HG03097 (cell line): Measurements from ENCODE around the gene FBXO5.

ENCODE experiments used
- ATAC-seq: cut with Tn5 transposase; IDR thresholded peaks from one replicate; pipeline ENCODE4 v1.9.1; 2021; ENCODE audit not compliant: unreplicated experiment, low FRiP score

FBXO5 gene

GRCh38 chr6:152952866-152953509, 29.9 kb downstream of the FBXO5 start:
- no peak for ATAC-seq

DNA sequence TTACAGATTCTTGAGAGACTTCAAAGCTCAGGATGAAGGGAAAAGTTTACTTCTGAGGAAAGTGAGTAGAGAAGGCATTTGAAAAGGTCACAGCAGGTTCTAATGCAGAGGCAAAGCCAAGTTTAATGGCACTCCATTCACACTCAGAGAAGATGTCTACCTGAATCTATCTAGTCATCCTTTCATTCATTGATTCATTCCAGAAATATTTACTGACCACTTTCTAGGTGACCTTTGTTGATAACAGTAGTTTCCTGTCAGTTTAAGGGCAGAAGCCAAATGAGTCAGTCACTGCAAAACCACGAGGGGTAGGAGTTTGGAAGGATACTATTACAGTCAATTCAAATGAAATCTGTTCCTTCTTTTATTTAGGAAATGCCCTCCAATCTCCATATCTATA, 30.8 kb downstream of the FBXO5 start:
- no peak for ATAC-seq

DNA sequence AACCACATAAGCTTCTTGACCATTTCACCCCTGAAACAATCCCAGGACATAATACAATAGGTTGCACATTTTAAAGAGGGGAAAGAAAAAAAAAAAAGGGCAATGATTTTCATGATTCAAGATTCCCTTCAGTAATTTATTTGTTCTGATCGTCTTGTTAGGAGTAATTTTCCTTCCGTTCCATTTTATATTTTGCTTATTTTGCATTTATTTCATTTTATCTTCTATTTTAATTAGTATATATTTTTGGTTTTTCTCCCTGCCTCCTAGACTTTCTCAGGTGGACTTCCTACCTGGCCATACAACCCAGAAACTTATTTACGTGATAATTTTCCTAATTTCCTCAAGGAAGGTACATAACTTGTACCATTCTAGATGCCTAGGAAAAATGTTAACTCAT, 32.6 kb downstream of the FBXO5 start:
- no peak for ATAC-seq

DNA sequence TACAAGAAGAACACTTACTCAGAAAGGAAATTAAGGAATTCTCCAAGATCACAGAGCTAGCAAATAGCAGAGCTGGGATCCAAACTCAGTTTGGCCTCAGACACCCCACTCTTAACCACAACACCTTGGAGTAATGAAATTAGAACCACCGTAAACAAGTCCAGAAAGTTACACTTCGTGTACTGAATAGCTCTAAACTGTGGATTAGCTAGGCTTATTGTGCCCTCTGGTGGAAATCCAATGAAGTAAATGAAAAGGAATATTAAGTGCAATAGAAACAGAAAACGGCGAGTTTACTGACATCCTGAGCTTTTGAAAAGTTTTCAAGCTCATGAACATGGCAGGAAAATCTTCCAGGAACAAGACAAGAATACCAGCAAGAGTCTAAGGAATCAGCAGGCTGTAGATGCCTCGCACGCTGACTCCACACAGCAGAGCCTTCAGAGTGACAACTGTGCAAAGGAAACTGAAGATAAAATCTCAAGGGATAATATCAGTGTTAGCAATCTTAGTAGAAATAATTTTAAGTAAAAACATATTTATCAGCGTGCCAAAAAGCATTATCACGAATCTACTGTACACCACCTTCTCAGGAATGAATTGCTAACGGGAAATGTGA, 34.6 kb downstream of the FBXO5 start:
- ATAC-seq = peak; percentile 72

DNA sequence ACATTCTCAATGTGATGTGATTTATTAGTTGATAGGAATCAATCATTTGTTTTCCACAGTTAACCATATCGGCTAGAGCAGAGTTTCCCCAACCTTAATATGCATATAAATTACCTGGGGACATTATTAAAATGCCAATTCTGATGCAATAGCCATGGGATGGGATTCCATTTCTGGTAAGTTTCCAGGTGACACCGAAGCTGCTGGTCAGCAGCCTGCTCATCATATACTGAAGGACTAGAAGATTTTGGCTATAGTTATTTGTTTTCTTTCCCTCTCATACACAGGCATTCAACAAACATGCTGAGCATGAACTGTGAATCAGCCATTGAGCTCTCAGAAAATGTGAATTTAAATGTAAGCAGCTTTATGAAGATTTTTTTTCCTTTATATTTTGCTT, 35.8 kb downstream of the FBXO5 start:
- ATAC-seq = no peak

GRCh38 chr6:152946484-152946883, 36.4 kb downstream of the FBXO5 start:
- ATAC-seq = no peak

- ATAC-seq = no peak
Observed at GRCh38 chr6:152943260-152943897, 39.5 kb downstream of the FBXO5 start.

GRCh38 chr6:152942319-152942869, 40.4 kb downstream of the FBXO5 start:
- no peak for ATAC-seq

DNA sequence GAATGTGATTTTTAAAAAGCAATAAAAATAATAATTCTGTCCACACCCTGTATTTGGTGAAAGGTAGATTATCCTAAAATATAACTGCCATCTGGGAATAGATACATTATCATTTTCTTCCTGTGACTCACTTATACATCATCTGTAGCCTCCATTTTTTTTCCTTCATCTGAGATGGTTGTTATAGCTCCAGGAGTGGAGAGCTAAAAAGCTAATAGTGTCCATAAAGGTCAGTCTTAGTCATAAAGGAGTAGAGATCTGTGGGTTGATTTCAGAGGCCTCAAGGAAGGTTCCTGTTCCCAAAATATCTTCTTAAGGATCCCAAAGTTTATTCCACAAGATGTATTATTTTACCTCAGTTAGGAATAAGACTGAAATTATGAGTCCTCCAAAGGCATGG, 41.1 kb downstream of the FBXO5 start:
- ATAC-seq = no peak

DNA sequence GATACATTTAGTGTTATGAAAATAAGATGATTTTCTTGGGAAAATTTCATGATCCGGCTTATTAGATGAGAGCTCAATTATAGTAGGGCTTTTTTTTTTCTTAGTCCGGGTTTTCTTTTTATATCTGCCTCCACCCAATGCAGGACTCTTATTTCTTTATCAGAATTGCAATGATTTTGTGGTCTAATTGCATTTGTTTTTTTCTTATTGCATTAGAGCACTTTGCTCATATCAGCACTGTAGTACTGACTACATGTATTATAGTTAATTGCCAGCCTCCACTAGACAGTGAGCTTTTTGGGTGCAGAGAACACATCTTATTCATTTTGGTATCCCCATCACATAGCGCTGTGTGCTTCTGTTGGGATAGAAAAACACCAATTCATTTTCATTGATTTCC, 50.0 kb downstream of the FBXO5 start:
- ATAC-seq = no peak

GRCh38 chr6:152922706-152923105, 60.1 kb downstream of the FBXO5 start:
- no peak for ATAC-seq
